ENCODE data around the gene MCM10.

DNA sequence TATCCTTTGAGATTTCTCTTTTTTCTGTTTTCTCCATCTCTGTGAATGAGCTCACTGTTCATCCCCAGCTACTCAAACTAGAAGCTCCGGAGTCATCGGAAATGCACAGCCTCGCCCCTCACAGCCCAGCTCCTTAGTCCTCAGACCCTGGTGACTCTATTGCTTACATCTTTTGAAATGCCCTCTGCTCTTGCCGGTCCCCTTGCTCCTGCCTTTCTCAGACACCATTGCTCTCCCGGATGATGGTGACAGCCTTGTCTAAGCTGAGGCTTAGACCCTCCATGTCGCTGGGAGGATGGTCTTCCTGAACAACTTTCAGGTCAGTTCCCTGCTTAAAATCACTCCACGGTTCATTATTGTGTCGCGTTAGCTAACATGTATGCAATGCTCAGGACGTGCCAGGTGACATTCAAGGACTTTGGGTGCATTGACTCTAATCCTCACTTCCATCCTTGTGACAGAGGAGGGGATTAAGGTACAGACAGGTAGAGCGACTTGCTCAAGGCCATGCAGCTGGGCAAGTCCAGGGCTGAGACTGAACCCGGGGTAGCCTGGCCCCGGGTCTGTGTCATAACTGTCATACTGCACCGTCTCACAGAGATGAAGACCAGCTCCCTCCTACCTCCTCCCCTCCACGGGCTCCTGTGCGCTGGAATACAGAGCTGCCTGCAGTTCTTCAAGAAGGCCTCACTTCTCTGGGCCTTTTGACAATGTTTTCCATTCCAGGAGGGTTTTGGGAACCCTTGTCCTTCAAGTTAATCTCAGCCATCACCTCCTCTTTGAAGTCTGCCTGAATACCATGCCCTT is 77.1 kb downstream of the MCM10 start:
- TF ChIP-seq EP300 (IDR thresholded peaks at IDR 0.05): no peak
- TF ChIP-seq, protein P1, sequence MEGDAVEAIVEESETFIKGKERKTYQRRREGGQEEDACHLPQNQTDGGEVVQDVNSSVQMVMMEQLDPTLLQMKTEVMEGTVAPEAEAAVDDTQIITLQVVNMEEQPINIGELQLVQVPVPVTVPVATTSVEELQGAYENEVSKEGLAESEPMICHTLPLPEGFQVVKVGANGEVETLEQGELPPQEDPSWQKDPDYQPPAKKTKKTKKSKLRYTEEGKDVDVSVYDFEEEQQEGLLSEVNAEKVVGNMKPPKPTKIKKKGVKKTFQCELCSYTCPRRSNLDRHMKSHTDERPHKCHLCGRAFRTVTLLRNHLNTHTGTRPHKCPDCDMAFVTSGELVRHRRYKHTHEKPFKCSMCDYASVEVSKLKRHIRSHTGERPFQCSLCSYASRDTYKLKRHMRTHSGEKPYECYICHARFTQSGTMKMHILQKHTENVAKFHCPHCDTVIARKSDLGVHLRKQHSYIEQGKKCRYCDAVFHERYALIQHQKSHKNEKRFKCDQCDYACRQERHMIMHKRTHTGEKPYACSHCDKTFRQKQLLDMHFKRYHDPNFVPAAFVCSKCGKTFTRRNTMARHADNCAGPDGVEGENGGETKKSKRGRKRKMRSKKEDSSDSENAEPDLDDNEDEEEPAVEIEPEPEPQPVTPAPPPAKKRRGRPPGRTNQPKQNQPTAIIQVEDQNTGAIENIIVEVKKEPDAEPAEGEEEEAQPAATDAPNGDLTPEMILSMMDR (IDR thresholded peaks at IDR 0.05): no peak
- no peak for TF ChIP-seq POLR2AphosphoS5 (IDR thresholded peaks at IDR 0.05)
